Astrocyte of the cerebellum (primary cell): ENCODE data around the gene APBB1IP.
"Not testable (repeated sequence)": the region's sequence is repeated elsewhere in the genome, so short reads cannot be mapped to it uniquely, and the experiment has no call there.

Experiments used
- DNase-seq: peaks from one replicate; pipeline ENCODE4 v3.0.0-alpha.2; 2011; ENCODE audit warnings: low read depth
- H3K4me3 ChIP-seq: 2 replicates; pipeline ENCODE4 v1.5.1; 2011; ENCODE audit warnings: mild to moderate bottlenecking, low read depth, low read length, moderate library complexity
- in situ Hi-C: cut with HindIII; loops from 2 replicates; pipeline ENCODE4 v1.10.0; 2017; ENCODE audit warnings: low sequenced_read_pairs
- TF ChIP-seq, protein P1 (sequence below): IDR thresholded peaks from 2 replicates; pipeline ENCODE4 v1.5.1; 2012; ENCODE audit warnings: low read length, low read depth, moderate library complexity, mild to moderate bottlenecking; ENCODE audit errors: missing control alignments

APBB1IP gene

GRCh38 chr10:26437637-26438461 is at the start of gene APBB1IP:
APBB1IP (plus strand) TSS chr10:26438341; CDS start chr10:26492327, 53,986 bp downstream.
- TF ChIP-seq, protein P1, sequence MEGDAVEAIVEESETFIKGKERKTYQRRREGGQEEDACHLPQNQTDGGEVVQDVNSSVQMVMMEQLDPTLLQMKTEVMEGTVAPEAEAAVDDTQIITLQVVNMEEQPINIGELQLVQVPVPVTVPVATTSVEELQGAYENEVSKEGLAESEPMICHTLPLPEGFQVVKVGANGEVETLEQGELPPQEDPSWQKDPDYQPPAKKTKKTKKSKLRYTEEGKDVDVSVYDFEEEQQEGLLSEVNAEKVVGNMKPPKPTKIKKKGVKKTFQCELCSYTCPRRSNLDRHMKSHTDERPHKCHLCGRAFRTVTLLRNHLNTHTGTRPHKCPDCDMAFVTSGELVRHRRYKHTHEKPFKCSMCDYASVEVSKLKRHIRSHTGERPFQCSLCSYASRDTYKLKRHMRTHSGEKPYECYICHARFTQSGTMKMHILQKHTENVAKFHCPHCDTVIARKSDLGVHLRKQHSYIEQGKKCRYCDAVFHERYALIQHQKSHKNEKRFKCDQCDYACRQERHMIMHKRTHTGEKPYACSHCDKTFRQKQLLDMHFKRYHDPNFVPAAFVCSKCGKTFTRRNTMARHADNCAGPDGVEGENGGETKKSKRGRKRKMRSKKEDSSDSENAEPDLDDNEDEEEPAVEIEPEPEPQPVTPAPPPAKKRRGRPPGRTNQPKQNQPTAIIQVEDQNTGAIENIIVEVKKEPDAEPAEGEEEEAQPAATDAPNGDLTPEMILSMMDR = no peak
- in situ Hi-C loops = no loop called here
- no peak for DNase-seq
- H3K4me3 ChIP-seq = peak within 1 kb of the TSS; percentile 16

DNA sequence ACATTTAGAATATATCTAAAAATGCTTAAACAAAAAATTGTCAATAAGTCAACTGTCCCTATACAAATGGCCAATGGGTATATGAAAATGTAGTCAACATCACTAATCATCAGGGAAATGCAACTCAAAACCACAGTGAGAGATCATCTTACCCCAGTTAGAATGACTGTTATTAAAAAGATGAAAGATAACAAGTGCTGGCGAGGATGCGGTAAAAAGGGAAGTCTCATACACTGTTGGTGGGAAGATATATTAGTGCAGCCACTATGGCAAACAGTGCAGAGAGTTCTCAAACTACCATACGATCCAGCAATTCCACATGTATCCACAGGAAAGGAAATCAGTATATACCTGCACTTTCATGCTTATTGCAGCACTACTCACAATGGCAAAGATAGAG is 48.6 kb upstream of the APBB1IP start:
- no peak overlapping the region for H3K4me3 ChIP-seq
- DNase-seq = no peak
- TF ChIP-seq, protein P1 = no peak
- in situ Hi-C loops = no loop called here

DNA sequence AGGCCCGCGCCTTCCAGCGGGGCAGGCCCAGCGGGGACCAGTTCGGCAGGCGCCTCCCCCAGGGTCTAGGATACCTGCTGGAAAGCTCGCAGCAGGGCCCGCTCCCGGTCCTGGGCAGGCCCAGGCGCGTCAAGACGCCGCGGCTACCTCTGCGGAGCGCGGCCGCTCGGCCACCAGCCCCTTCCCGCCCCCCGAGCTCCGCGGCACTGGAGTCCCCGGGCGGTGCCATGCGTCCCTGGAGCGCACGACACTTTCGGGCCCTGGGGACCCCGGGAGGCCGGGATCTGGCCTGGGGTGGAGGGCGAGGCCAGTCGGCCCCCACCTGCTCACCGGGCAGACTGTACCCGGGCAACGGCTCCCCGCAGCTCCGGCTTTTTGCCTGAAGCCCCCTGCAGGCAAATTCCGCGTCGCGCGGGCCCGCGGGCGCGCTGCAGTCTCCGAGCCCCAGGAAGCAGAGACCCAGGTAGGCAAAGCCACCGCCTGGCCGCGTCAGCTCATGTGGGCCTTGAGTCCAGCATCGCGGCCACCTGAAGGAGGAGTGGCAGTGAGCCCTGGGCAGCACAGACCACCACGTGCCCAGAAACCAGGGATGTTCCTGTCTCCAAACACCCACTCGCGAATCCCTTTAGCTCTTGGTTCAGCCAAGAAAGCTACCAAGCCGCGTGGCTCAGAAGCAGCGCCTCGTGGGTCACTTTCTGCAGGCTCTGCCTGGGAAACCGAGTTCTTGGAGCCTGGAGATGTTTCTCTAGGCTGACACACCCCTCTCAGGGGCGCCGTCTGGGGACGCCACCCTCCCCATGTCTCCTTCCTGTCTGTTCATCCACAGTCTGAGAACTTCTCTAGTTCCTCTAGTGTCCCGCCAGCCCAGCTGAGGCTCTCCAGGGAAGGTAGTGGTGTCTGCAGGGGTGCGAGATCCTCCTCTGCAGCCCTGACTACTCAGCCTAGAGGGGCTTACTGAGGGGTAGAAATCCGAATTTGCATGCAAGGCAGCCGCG is 46.1 kb upstream of the APBB1IP start:
- no peak overlapping the region for H3K4me3 ChIP-seq
- in situ Hi-C loops = no loop called here
- DNase-seq = no peak
- TF ChIP-seq, protein P1 = no peak

DNA sequence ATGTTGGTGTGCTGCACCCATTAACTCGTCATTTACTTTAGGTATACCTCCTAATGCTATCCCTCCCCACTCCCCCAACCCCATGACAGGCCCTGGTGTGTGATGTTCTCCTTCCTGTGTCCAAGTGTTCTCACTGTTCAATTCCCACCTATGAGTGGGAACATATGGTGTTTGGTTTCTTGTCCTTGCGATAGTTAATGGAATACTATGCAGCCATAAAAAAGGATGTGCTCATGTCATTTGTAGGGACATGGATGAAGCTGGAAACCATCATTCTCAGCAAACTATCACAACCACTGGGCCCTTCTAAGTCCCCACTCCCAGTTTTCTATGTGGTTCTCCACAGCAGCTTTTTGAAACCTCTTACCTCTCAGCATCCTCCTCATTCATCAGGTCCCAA is 39.8 kb upstream of the APBB1IP start:
- in situ Hi-C loops, H3K4me3 ChIP-seq, DNase-seq: not testable (repeated sequence)

GRCh38 chr10:26407406-26407969 is 30.7 kb upstream of the APBB1IP start:
- TF ChIP-seq, protein P1 = no peak
- no peak for DNase-seq
- in situ Hi-C loops = no loop called here
- no peak overlapping the region for H3K4me3 ChIP-seq

DNA sequence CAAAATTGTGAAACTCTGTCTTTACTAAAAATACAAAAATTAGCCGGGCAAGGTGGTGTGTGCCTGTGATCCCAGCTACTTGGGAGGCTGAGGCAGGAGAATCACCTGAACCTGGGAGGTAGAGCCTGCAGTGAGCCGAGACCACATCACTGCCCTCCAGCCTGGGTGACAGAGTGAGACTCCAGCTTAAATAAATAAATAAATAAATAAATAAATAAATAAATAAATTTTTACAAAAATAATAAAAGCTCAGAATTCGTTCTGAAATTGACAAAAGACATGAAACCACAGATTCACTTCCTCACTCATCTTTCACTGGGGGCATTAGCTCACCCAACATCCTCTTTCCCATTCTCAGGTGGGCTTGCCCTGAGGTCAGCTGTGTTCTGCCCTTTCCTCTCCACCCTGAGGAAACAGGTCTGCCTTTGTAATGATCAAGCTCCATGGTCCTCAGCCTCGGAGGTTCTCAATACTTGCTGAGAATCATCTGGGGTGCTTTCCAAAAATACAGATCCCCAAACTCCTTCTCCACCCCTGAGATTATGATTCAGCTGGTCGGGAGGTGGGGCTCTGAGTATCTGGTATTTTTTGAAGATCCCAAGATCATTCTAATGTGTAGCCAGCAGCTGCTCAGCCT is 29.2 kb upstream of the APBB1IP start:
- in situ Hi-C loops = no loop called here
- DNase-seq = no peak
- TF ChIP-seq, protein P1 = no peak
- H3K4me3 ChIP-seq = no peak overlapping the region
